ENCODE data around the gene ABCB11. TPM values are rescaled to one million over a fixed set of nuclear protein-coding genes. Genes with fewer than 3 reads are reported as not detected.
"Not testable (repeated sequence)": the region's sequence is repeated elsewhere in the genome, so short reads cannot be mapped to it uniquely, and the experiment has no call there.

ABCB11 gene
- polyA plus RNA-seq, 2 donors, result 0.01 to 0.04 TPM

- Histone ChIP-seq H3K4me1 (ENCODE audit: control insufficient read depth in 2 of 2, insufficient read depth in 2 of 2, low read length in 1 of 2) (no peaks in the 10 kb centered on the region), H3K9me3 (ENCODE audit: control insufficient read depth in 2 of 2, insufficient read depth in 1 of 2, low read depth in 1 of 2, low read length in 1 of 2) (no peaks in the 10 kb centered on the region), H3K4me3 (ENCODE audit: low read depth in 1 of 2, low read length in 2 of 2) (peak within 1 kb of the TSS in 1 of 2 donors; percentile 41), H3K36me3 (ENCODE audit: control insufficient read depth in 2 of 2, insufficient read depth in 2 of 2, low read length in 1 of 2) (no peaks in the 10 kb centered on the region), H3K27me3 (ENCODE audit: control insufficient read depth in 1 of 2, insufficient read depth in 2 of 2, low read length in 2 of 2) (peaks cover 0 to 3% of the 10 kb centered on the region in 2 donors), H3K27ac (ENCODE audit: low read depth in 2 of 2, low read length in 1 of 2) (no peak within 1 kb of the TSS)
- 44 to 55% methylated on average over 5 of the region's 5 CpGs for WGBS, 2 donors
Observed at GRCh38 chr2:169069341-169069740, 38.2 kb upstream of the ABCB11 start, which contains the start of gene DHRS9. DHRS9 (plus strand) TSS chr2:169069563; CDS start chr2:169081582, 12,019 bp downstream.

DNA sequence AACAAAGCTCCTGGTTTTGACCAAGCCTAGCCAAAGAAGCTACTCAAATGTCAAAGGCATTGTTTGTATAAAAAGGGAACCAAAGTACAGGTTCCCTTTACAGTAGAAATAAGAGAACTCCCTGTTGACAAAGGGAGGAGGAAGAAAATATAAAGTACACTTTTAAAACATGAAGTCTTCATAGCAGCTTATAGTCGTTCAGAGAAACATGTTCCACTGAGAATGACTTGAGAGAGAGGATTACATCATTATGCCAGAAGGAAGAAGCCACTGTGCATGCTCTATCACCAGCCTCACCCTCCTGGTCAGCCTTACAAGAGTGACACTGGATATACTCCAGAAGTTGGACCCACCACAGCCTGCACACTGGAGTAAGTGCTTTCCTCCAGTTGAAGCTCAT is 35.8 kb upstream of the ABCB11 start:
- Histone ChIP-seq H3K9me3 (ENCODE audit: control insufficient read depth in 2 of 2, insufficient read depth in 1 of 2, low read depth in 1 of 2, low read length in 1 of 2) (no peaks in the 10 kb centered on the region), H3K4me3 (ENCODE audit: low read depth in 1 of 2, low read length in 2 of 2) (no peak overlapping the region), H3K4me1 (ENCODE audit: control insufficient read depth in 2 of 2, insufficient read depth in 2 of 2, low read length in 1 of 2) (no peaks in the 10 kb centered on the region), H3K27me3 (ENCODE audit: control insufficient read depth in 1 of 2, insufficient read depth in 2 of 2, low read length in 2 of 2) (peaks cover 0 to 3% of the 10 kb centered on the region in 2 donors), H3K27ac (ENCODE audit: low read depth in 2 of 2, low read length in 1 of 2) (no peak overlapping the region), H3K36me3 (ENCODE audit: control insufficient read depth in 2 of 2, insufficient read depth in 2 of 2, low read length in 1 of 2) (no peaks in the 10 kb centered on the region)
- WGBS, 2 donors, result 42 to 50% methylated on average over 1 of the region's 1 CpG

DNA sequence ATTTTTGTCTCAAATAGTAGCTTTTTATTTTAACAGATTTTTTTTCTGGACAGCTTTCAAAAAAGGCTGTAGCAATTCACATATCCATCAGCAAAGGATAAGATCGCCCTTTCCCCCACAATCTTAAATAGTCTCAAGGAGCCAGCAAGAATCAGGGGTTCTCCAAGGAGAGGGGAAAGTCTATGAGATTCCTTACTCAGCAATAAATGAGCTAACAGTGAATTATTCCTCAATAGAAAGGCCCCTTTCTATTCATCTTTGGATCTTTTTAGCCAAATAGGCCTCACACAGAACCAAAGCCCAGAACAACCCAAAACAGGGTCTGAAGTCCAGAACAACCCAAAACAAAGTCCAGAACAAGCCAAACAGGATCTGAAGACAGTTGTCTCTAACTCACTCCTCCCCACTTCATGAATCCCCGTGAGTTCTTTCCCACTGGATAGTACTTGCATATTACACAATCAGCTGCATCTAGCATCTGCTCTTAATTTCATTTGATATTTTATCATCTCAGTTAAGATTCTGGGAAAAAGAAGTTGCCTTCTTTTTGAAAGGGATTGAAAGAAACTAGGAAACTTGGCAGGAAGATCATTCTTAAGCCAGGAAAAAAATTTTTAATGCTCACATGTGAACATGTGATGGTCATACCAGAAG is 34.9 kb upstream of the ABCB11 start:
- H3K27me3 ChIP-seq (ENCODE audit: control insufficient read depth in 1 of 2, insufficient read depth in 2 of 2, low read length in 2 of 2), result peaks cover 0 to 3% of the 10 kb centered on the region in 2 donors
- 79 to 82% methylated on average over 2 of the region's 2 CpGs for WGBS, 2 donors
- H3K27ac ChIP-seq (ENCODE audit: low read depth in 2 of 2, low read length in 1 of 2), result no peak overlapping the region

GRCh38 chr2:169065422-169065821 is 34.3 kb upstream of the ABCB11 start:
- Histone ChIP-seq H3K27me3 (ENCODE audit: control insufficient read depth in 1 of 2, insufficient read depth in 2 of 2, low read length in 2 of 2) (peaks cover 0 to 3% of the 10 kb centered on the region in 2 donors), H3K4me3 (ENCODE audit: low read depth in 1 of 2, low read length in 2 of 2) (no peak overlapping the region), H3K36me3 (ENCODE audit: control insufficient read depth in 2 of 2, insufficient read depth in 2 of 2, low read length in 1 of 2) (no peaks in the 10 kb centered on the region), H3K4me1 (ENCODE audit: control insufficient read depth in 2 of 2, insufficient read depth in 2 of 2, low read length in 1 of 2) (no peaks in the 10 kb centered on the region), H3K9me3 (ENCODE audit: control insufficient read depth in 2 of 2, insufficient read depth in 1 of 2, low read depth in 1 of 2, low read length in 1 of 2) (no peaks in the 10 kb centered on the region), H3K27ac (ENCODE audit: low read depth in 2 of 2, low read length in 1 of 2) (no peak overlapping the region)
- WGBS, 2 donors, result 40 to 42% methylated on average over 1 of the region's 1 CpG

More for the DNA sequence above, 34.9 kb upstream of the ABCB11 start:
- H3K4me1 ChIP-seq (ENCODE audit: control insufficient read depth in 2 of 2, insufficient read depth in 2 of 2, low read length in 1 of 2), result no peaks in the 10 kb centered on the region
- H3K36me3 ChIP-seq (ENCODE audit: control insufficient read depth in 2 of 2, insufficient read depth in 2 of 2, low read length in 1 of 2), result no peaks in the 10 kb centered on the region
- no peaks in the 10 kb centered on the region for H3K9me3 ChIP-seq (ENCODE audit: control insufficient read depth in 2 of 2, insufficient read depth in 1 of 2, low read depth in 1 of 2, low read length in 1 of 2)
- H3K4me3 ChIP-seq (ENCODE audit: low read depth in 1 of 2, low read length in 2 of 2), result no peak overlapping the region

DNA sequence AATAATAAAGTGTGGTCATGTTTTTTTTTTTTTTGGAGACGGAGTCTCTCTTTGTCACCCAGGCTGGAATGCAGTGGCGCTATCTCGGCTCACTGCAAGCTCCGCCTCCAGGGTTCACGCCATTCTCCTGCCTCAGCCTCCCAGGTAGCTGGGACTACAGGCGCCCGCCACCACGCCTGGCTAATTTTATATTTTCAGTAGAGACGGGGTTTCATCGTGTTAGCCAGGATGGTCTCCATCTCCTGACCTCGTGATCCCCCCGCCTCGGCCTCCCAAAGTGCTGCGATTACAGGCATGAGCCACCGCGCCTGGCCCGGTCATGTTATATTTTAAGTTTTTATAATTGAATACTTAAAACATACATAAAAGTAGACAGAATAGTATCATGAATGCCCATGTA is 33.1 kb upstream of the ABCB11 start:
- WGBS, 2 donors, result 97 to 98% methylated on average over 17 of the region's 17 CpGs
- H3K4me1 ChIP-seq (ENCODE audit: control insufficient read depth in 2 of 2, insufficient read depth in 2 of 2, low read length in 1 of 2); H3K4me3 ChIP-seq (ENCODE audit: low read depth in 1 of 2, low read length in 2 of 2); H3K27me3 ChIP-seq (ENCODE audit: control insufficient read depth in 1 of 2, insufficient read depth in 2 of 2, low read length in 2 of 2); H3K36me3 ChIP-seq (ENCODE audit: control insufficient read depth in 2 of 2, insufficient read depth in 2 of 2, low read length in 1 of 2); H3K9me3 ChIP-seq (ENCODE audit: control insufficient read depth in 2 of 2, insufficient read depth in 1 of 2, low read depth in 1 of 2, low read length in 1 of 2); H3K27ac ChIP-seq (ENCODE audit: low read depth in 2 of 2, low read length in 1 of 2): not testable (repeated sequence)

DNA sequence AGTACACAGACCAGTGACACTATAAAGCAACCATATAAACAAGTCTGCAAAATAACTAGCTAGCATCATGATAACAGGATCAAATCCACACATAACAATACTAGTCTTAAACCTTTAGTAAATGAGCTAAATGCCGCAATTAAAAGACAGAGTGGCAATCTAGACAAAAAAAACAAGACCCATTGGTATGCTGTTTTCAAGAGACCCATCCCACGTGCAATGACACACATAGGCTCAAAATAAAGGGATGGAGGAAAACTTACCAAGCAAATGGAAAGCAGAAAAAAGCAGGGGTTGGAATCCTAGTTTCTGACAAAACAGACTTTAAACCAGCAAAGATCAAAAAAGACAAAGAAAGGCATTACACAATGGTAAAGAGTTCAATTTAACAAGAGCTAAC is 23.5 kb upstream of the ABCB11 start:
- H3K4me3 ChIP-seq (ENCODE audit: low read depth in 1 of 2, low read length in 2 of 2); H3K4me1 ChIP-seq (ENCODE audit: control insufficient read depth in 2 of 2, insufficient read depth in 2 of 2, low read length in 1 of 2); H3K27me3 ChIP-seq (ENCODE audit: control insufficient read depth in 1 of 2, insufficient read depth in 2 of 2, low read length in 2 of 2); H3K9me3 ChIP-seq (ENCODE audit: control insufficient read depth in 2 of 2, insufficient read depth in 1 of 2, low read depth in 1 of 2, low read length in 1 of 2); H3K27ac ChIP-seq (ENCODE audit: low read depth in 2 of 2, low read length in 1 of 2); H3K36me3 ChIP-seq (ENCODE audit: control insufficient read depth in 2 of 2, insufficient read depth in 2 of 2, low read length in 1 of 2): not testable (repeated sequence)
- 85 to 91% methylated on average over 2 of the region's 2 CpGs for WGBS, 2 donors

GRCh38 chr2:169050476-169051240 is 19.5 kb upstream of the ABCB11 start:
- Histone ChIP-seq H3K4me1 (ENCODE audit: control insufficient read depth in 2 of 2, insufficient read depth in 2 of 2, low read length in 1 of 2) (peaks cover 0 to 4% of the 10 kb centered on the region in 2 donors), H3K27ac (ENCODE audit: low read depth in 2 of 2, low read length in 1 of 2) (no peak overlapping the region), H3K9me3 (ENCODE audit: control insufficient read depth in 2 of 2, insufficient read depth in 1 of 2, low read depth in 1 of 2, low read length in 1 of 2) (peaks cover 0 to 6% of the 10 kb centered on the region in 2 donors), H3K27me3 (ENCODE audit: control insufficient read depth in 1 of 2, insufficient read depth in 2 of 2, low read length in 2 of 2) (no peaks in the 10 kb centered on the region), H3K4me3 (ENCODE audit: low read depth in 1 of 2, low read length in 2 of 2) (no peak overlapping the region), H3K36me3 (ENCODE audit: control insufficient read depth in 2 of 2, insufficient read depth in 2 of 2, low read length in 1 of 2) (no peaks in the 10 kb centered on the region)
- WGBS, 2 donors, result 78 to 86% methylated on average over 5 of the region's 5 CpGs

DNA sequence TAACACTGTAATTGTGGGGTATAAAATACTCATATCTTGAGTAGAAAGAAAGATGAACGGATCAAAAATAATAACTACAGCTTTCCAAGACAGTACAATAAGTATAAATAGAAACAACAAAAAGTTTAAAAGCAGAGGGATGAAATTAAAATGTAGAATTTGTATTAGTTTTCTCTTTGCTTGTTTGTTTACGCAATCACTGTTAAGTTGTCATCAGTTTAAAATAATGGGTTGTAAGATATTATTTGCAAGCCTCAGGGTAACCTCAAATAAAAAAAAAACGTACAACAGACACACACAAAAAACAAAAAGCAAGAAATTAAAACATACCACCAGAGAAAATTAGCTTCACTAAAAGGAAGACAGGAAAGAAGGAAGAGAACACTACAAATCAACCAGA is 18.0 kb upstream of the ABCB11 start:
- WGBS, 2 donors, result 73 to 74% methylated on average over 3 of the region's 3 CpGs
- Histone ChIP-seq H3K4me1 (ENCODE audit: control insufficient read depth in 2 of 2, insufficient read depth in 2 of 2, low read length in 1 of 2) (peaks cover 0 to 4% of the 10 kb centered on the region in 2 donors), H3K27ac (ENCODE audit: low read depth in 2 of 2, low read length in 1 of 2) (no peak overlapping the region), H3K9me3 (ENCODE audit: control insufficient read depth in 2 of 2, insufficient read depth in 1 of 2, low read depth in 1 of 2, low read length in 1 of 2) (peaks cover 0 to 8% of the 10 kb centered on the region in 2 donors), H3K4me3 (ENCODE audit: low read depth in 1 of 2, low read length in 2 of 2) (no peak overlapping the region), H3K27me3 (ENCODE audit: control insufficient read depth in 1 of 2, insufficient read depth in 2 of 2, low read length in 2 of 2) (no peaks in the 10 kb centered on the region), H3K36me3 (ENCODE audit: control insufficient read depth in 2 of 2, insufficient read depth in 2 of 2, low read length in 1 of 2) (no peaks in the 10 kb centered on the region)

- Histone ChIP-seq H3K27ac (ENCODE audit: low read depth in 2 of 2, low read length in 1 of 2) (no peak overlapping the region), H3K4me3 (ENCODE audit: low read depth in 1 of 2, low read length in 2 of 2) (no peak overlapping the region), H3K4me1 (ENCODE audit: control insufficient read depth in 2 of 2, insufficient read depth in 2 of 2, low read length in 1 of 2) (peaks cover 0 to 4% of the 10 kb centered on the region in 2 donors), H3K27me3 (ENCODE audit: control insufficient read depth in 1 of 2, insufficient read depth in 2 of 2, low read length in 2 of 2) (no peaks in the 10 kb centered on the region), H3K9me3 (ENCODE audit: control insufficient read depth in 2 of 2, insufficient read depth in 1 of 2, low read depth in 1 of 2, low read length in 1 of 2) (peaks cover 0 to 8% of the 10 kb centered on the region in 2 donors), H3K36me3 (ENCODE audit: control insufficient read depth in 2 of 2, insufficient read depth in 2 of 2, low read length in 1 of 2) (no peaks in the 10 kb centered on the region)
- 65 to 68% methylated on average over 2 of the region's 2 CpGs for WGBS, 2 donors
Observed at GRCh38 chr2:169047256-169048250, 16.4 kb upstream of the ABCB11 start.

All from esophagus (tissue), 2 donors.